ENCODE results near the gene MTFR2. TPM values are rescaled to one million over a fixed set of nuclear protein-coding genes. Genes with fewer than 3 reads are reported as not detected.

Gene MTFR2
- total and polyA plus RNA-seq, 4 donors, result 0.08 to 3.6 (median 0.21) TPM

- no peak for TF ChIP-seq REST (IDR thresholded peaks at IDR 0.05)
- no peak for TF ChIP-seq JUND (IDR thresholded peaks at IDR 0.05)
- TF ChIP-seq FOXA1 (IDR thresholded peaks at IDR 0.05), result no peak
Measured at GRCh38 chr6:136236466-136237293, 13.4 kb downstream of the MTFR2 start (continued).

- Histone ChIP-seq H3K27ac (ENCODE audit: low read depth in 1 of 2, low read length in 2 of 2) (no peak overlapping the region), H3K9me3 (ENCODE audit: control insufficient read depth in 4 of 4, low read length in 3 of 4) (no peaks in the 10 kb centered on the region), H3K36me3 (ENCODE audit: control insufficient read depth in 4 of 4, insufficient read depth in 3 of 4, low read depth in 1 of 4, low read length in 3 of 4) (no peaks in the 10 kb centered on the region), H3K4me1 (ENCODE audit: control insufficient read depth in 4 of 4, insufficient read depth in 4 of 4, low read length in 3 of 4) (no peaks in the 10 kb centered on the region), H3K9ac (ENCODE audit: low read depth in 1 of 2, low read length in 2 of 2) (no peak overlapping the region), H3K4me3 (ENCODE audit: low read depth in 1 of 3, low read length in 3 of 3) (no peak overlapping the region), H3K27me3 (ENCODE audit: control insufficient read depth in 4 of 4, insufficient read depth in 4 of 4, low read length in 3 of 4) (no peaks in the 10 kb centered on the region)
- WGBS, result 81% methylated on average over 4 of the region's 4 CpGs
- no peak for TF ChIP-seq FOXA1 (IDR thresholded peaks at IDR 0.05)
- TF ChIP-seq HNF4A (conservative IDR thresholded peaks at IDR 0.05), result no peak
- TF ChIP-seq MAX (IDR thresholded peaks at IDR 0.05), result no peak
- TF ChIP-seq HNF4G (IDR thresholded peaks at IDR 0.05), result no peak
- no peak for TF ChIP-seq REST (IDR thresholded peaks at IDR 0.05)
- no peak for TF ChIP-seq FOXA2 (IDR thresholded peaks at IDR 0.05)
- no peak for TF ChIP-seq CTCF (IDR thresholded peaks at IDR 0.05; ENCODE audit: low read depth, low read length, missing input control)
- TF ChIP-seq ZBTB33 (IDR thresholded peaks at IDR 0.05), result no peak
- TF ChIP-seq GABPA (IDR thresholded peaks at IDR 0.05 in 1 of 2, conservative IDR thresholded peaks at IDR 0.05 in 1 of 2), result no peak
- no peak for DNase-seq (ENCODE audit: low spot score)
Measured at GRCh38 chr6:136235233-136235564, 14.9 kb downstream of the MTFR2 start.
